Type B pancreatic cell (in vitro differentiated cells): ENCODE data around the gene FUT1. TPM values are rescaled to one million over a fixed set of nuclear protein-coding genes. Genes with fewer than 3 reads are reported as not detected.

Experiments
- DNase-seq: peaks from one replicate; pipeline ENCODE4 v3.0.0; 2021; ENCODE audit warnings: mixed read lengths; ENCODE audit not compliant: unreplicated experiment; ENCODE audit errors: extremely low spot score
- H3K27ac Mint-ChIP-seq: 2 replicates; pipeline ENCODE4 v1.8.0; 2021; ENCODE audit warnings: mild to moderate bottlenecking, mixed read lengths
- H3K27me3 Mint-ChIP-seq: 2 replicates; pipeline ENCODE4 v1.8.0; 2021; ENCODE audit warnings: mixed read lengths
- H3K36me3 Mint-ChIP-seq: 2 replicates; pipeline ENCODE4 v1.8.0; 2021; ENCODE audit warnings: mixed read lengths
- H3K4me1 Mint-ChIP-seq: one replicate; pipeline ENCODE4 v1.8.0; 2021; ENCODE audit warnings: mixed read lengths; ENCODE audit not compliant: unreplicated experiment
- H3K4me3 Mint-ChIP-seq: 2 replicates; pipeline ENCODE4 v1.8.0; 2021; ENCODE audit warnings: mild to moderate bottlenecking, mixed read lengths
- H3K9me3 Mint-ChIP-seq: 2 replicates; pipeline ENCODE4 v1.8.0; 2021; ENCODE audit warnings: mixed read lengths
- total RNA-seq: library from RNA; stranded (reverse); gene quantifications from 2 replicates; pipeline ENCODE4 v1.2.1, GENCODE V29; 2021; ENCODE audit warnings: low replicate concordance
- TF ChIP-seq, protein P1 (sequence below): fragments of 200-600 bp; sonication (generic); conservative IDR thresholded peaks from 2 replicates; pipeline ENCODE4 v1.5.0; 2021; ENCODE audit warnings: antibody characterized with exemption, mild to moderate bottlenecking

Gene FUT1
- total RNA-seq, 1 donor from 2014 or later, result 15.0 TPM

DNA sequence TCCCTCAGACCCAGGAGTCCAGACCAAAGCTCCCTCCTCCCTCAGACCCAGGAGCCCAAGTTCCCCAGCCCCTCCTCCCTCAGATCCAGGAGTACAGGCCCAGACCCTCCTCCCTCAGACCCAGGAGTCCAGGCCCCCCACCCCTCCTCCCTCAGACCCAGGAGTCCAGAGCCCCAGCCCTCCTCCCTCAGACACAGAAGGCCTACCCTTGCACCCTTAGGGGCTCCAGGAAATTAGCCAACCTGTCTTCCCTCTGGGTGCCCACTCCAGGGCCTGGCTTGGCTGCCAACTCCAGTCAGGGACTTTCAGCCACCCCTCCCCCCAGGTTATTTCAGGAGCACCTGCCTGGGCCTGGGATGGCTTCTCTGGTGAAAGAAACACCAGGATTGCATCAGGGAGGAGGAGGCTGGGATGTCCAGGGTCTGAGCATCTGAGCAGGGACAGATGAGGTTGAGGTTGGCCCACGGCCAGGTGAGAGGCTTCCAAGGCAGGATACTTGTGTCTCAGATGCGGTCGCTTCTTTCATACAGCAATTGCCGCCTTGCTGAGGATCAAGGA, 2.7 kb upstream of the FUT1 start, which contains the start of gene FGF21:
TSS of gene FGF21 (plus strand) at position 441 of the 558 bp plus-strand sequence. CDS start 713 bp downstream, outside the sequence.
- no peak for DNase-seq
- Mint-ChIP-seq H3K36me3 (no peaks in the 10 kb centered on the region), H3K27me3 (peaks cover 34% of the 10 kb centered on the region), H3K4me1 (peaks cover 14% of the 10 kb centered on the region), H3K27ac (peak within 1 kb of the TSS; percentile 95), H3K4me3 (no peak within 1 kb of the TSS), H3K9me3 (no peaks in the 10 kb centered on the region)
- TF ChIP-seq, protein P1, sequence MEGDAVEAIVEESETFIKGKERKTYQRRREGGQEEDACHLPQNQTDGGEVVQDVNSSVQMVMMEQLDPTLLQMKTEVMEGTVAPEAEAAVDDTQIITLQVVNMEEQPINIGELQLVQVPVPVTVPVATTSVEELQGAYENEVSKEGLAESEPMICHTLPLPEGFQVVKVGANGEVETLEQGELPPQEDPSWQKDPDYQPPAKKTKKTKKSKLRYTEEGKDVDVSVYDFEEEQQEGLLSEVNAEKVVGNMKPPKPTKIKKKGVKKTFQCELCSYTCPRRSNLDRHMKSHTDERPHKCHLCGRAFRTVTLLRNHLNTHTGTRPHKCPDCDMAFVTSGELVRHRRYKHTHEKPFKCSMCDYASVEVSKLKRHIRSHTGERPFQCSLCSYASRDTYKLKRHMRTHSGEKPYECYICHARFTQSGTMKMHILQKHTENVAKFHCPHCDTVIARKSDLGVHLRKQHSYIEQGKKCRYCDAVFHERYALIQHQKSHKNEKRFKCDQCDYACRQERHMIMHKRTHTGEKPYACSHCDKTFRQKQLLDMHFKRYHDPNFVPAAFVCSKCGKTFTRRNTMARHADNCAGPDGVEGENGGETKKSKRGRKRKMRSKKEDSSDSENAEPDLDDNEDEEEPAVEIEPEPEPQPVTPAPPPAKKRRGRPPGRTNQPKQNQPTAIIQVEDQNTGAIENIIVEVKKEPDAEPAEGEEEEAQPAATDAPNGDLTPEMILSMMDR, result no peak

DNA sequence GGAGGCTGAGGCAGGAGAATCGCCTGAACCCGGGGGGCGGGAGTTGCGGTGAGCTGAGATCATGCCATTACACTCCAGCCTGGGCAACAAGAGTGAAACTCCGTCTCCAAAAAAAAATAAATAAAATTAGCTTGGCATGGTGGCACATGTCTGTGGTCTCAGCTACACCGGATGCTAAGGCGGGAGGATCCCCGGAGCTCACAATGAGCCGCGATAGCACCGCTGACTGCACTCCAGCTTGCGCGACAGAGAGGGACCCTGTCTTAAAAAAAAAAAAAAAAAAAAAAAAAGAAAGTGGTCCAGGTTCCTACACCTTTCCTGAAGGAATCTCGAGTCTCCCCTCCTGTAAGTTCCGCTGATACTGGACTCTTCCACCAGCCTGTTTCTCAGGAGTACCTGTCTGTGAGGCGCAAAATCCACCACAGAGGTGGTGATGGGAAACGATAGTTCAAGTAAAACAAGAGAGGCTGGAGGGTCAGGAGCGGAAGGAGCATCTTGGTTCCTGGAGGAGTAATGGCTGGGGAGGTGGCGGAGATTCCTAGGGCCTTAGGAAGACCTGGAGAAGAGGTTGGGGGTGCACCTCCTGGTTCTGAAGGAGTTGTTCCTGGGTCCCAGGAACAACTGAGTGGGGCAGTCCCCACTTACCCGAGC, 471 bp downstream of the FUT1 start:
- Mint-ChIP-seq H3K27ac (peak overlapping the region; percentile 83), H3K36me3 (no peaks in the 10 kb centered on the region), H3K9me3 (no peaks in the 10 kb centered on the region), H3K4me1 (peaks cover 18% of the 10 kb centered on the region), H3K4me3 (peak overlapping the region; percentile 90), H3K27me3 (peaks cover 34% of the 10 kb centered on the region)
- DNase-seq, result no peak
- TF ChIP-seq, protein P1, result no peak

DNA sequence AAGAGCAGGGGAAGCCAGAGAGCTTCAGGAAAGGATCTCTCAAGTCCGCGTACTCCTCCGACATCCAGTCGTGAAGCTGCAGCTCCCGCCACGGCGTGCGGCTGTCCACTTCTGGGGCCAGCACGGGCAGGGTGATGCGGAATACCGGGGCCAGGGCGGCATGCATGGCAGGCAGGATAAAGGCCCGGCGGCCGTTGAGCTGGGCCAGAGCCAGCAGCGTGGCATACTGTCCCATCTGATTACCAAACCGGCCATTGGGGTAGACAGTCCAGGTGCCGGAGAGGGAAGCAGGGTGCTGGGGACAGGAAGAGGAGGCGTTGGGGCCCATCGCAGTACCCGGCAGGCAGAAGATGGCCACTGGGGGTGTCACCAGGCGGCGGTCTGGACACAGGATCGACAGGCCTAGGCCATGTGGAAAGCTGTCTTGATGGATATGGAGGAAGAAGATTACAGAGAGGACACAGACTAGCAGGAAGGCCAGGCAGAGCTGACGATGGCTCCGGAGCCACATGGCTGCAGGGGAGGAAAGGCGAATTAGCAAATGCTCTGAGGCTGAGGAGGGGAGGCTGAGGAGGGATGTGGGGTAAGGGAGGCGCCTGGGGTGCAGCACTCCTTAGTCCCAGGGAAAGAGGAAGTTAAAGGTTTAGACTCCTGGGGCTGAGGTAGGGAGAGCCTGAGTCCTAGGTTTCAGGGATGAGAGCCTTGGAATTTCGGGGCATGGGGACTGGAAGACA, 1.5 kb downstream of the FUT1 start:
- H3K27me3 Mint-ChIP-seq, result peaks cover 34% of the 10 kb centered on the region
- no peak overlapping the region for H3K27ac Mint-ChIP-seq
- no peak for DNase-seq
- TF ChIP-seq, protein P1, result no peak
- peaks cover 5% of the 10 kb centered on the region for H3K36me3 Mint-ChIP-seq
- H3K4me1 Mint-ChIP-seq, result peaks cover 18% of the 10 kb centered on the region
- peak overlapping the region; percentile 77 for H3K4me3 Mint-ChIP-seq
- no peaks in the 10 kb centered on the region for H3K9me3 Mint-ChIP-seq

DNA sequence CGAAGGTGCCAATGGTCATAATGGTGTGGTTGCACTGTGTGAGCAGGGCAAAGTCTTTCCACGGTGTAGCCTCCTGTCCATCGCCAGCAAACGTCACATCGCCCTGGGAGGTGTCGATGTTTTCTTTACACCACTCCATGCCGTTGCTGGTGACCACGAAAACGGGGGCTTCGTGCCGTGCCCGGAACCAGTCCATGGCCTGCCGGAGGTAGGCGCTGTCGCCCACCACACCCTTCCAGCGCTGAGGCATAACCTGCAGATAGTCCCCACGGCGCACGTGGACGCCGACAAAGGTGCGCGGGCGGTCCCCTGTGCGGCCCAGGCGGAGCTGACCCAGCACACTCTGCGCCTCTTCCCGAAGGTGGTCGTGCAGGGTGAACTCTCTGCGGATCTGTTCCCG, 2.1 kb downstream of the FUT1 start:
- peaks cover 34% of the 10 kb centered on the region for H3K27me3 Mint-ChIP-seq
- no peak for DNase-seq
- peak overlapping the region; percentile 77 for H3K4me3 Mint-ChIP-seq
- H3K4me1 Mint-ChIP-seq, result peaks cover 18% of the 10 kb centered on the region
- TF ChIP-seq, protein P1, result no peak
- peaks cover 5% of the 10 kb centered on the region for H3K36me3 Mint-ChIP-seq
- no peaks in the 10 kb centered on the region for H3K9me3 Mint-ChIP-seq
- H3K27ac Mint-ChIP-seq, result no peak overlapping the region

DNA sequence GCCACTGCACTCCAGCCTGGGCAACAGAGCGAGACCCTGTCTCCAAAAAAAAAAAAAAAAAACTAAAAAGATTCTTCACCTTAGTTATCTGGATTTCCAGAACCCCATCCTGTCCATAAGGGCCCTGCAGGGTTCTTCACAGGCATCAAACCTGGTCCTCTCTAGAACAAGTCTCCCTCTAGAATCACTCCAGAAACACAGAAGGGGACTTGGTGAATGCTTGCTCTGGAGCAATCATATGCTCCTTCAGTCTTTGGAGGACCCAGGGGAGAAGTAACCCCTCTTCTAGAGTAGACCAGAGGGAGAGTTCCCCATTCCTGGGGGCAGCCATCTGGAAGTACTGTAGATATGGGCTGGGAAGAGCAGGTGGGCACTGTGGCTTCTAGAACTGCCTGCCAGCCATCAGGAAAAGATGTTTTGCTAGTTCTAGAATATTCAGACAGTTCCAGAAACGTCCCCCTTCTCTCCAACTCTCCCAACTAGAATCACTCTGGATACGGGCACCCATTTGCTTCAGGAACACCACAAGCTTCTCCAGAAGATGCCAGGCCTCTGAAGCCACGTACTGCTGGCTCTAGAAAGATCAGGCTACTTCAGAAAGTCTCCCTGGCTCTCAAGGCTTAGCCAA, 2.8 kb downstream of the FUT1 start:
- peaks cover 18% of the 10 kb centered on the region for H3K4me1 Mint-ChIP-seq
- H3K4me3 Mint-ChIP-seq, result no peak overlapping the region
- H3K27me3 Mint-ChIP-seq, result peaks cover 33% of the 10 kb centered on the region
- TF ChIP-seq, protein P1, result no peak
- DNase-seq, result no peak
- H3K27ac Mint-ChIP-seq, result no peak overlapping the region
- H3K9me3 Mint-ChIP-seq, result no peaks in the 10 kb centered on the region
- peaks cover 5% of the 10 kb centered on the region for H3K36me3 Mint-ChIP-seq
